Gastrocnemius medialis (tissue), 4 donors: ENCODE measurements around the gene ITGB2. TPM values are rescaled to one million over a fixed set of nuclear protein-coding genes. Genes with fewer than 3 reads are reported as not detected.

Experiments used
- ATAC-seq, 2 donors: fragments of 150-250 bp; one replicate each; pipeline ENCODE4 v1.9.1; 2016
- DNase-seq, 2 donors: peaks; one replicate each; pipeline ENCODE4 v3.0.0-alpha.2; 2019
- H3K27ac ChIP-seq, 4 donors: fragments of 200-600 bp; sonication (generic); 1 replicate in 1 of 4; 2 replicates in 3 of 4; pipeline ENCODE4 v1.5.1; 2016 to 2018; ENCODE audit warnings: mild to moderate bottlenecking in 2 of 4, moderate library complexity in 1 of 4
- H3K27me3 ChIP-seq, 3 donors: fragments of 200-600 bp; sonication (generic) in 2 of 3; 1 replicate in 1 of 3; 2 replicates in 2 of 3; pipeline versions ENCODE4 v1.5.1 to v1.6.0; 2016 to 2019; ENCODE audit warnings: mild to moderate bottlenecking in 1 of 3, moderate library complexity in 1 of 3
- H3K36me3 ChIP-seq, 2 donors: fragments of 200-600 bp; sonication (generic) in 1 of 2; one replicate each; pipeline ENCODE4 v1.5.1; 2017 to 2018
- H3K4me1 ChIP-seq, 2 donors: fragments of 200-600 bp; sonication (generic) in 1 of 2; one replicate each; pipeline ENCODE4 v1.5.1; 2016 to 2017; ENCODE audit warnings: mild to moderate bottlenecking in 2 of 2
- H3K4me3 ChIP-seq, 4 donors: fragments of 200-600 bp; sonication (generic) in 3 of 4; 1 replicate in 1 of 4; 2 replicates in 3 of 4; pipeline ENCODE4 v1.5.1; 2016 to 2019; ENCODE audit warnings: mild to moderate bottlenecking in 2 of 4
- H3K9me3 ChIP-seq, 3 donors: fragments of 200-600 bp; sonication (generic) in 2 of 3; 1 replicate in 1 of 3; 2 replicates in 2 of 3; pipeline ENCODE4 v1.5.1; 2016 to 2019
- CTCF ChIP-seq, 5 experiments: fragments of 450-650 bp in 3 of 5; fragments of 200-600 bp in 2 of 5; sonication (generic) in 2 of 5; IDR thresholded peaks in 4 of 5; conservative IDR thresholded peaks in 1 of 5; 1 replicate in 4 of 5; 2 replicates in 1 of 5; pipeline ENCODE4 v1.5.1; 2016 to 2019; ENCODE audit warnings: antibody characterized with exemption in 5 of 5, mild to moderate bottlenecking in 3 of 5, moderate library complexity in 3 of 5
- POLR2A ChIP-seq, 2 donors: fragments of 450-650 bp; IDR thresholded peaks; one replicate each; pipeline ENCODE4 v1.6.1; 2017; ENCODE audit warnings: antibody characterized with exemption in 2 of 2, mild to moderate bottlenecking in 2 of 2, moderate library complexity in 2 of 2
- in situ Hi-C, 4 donors: fragments of 200-750 bp; cut with MboI; loops; one replicate each; pipeline versions ENCODE4 v1.15.0 to v1.8.0; 2017; ENCODE audit warnings: low sequenced_read_pairs in 4 of 4
- intact Hi-C: fragments of 100-400 bp; cut with DNase I; formaldehyde crosslinking; loops from one replicate; pipeline ENCODE4 v1.15.1; 2023; ENCODE audit warnings: low total_unique reads
- total RNA-seq, 4 donors: library from RNA; depleted of rRNA; stranded (reverse); fragments of >200 nt; gene quantifications; one replicate each; pipeline versions ENCODE4 v1.1.0 to v1.2.3, GENCODE V29; 2016

Gene ITGB2
- total RNA-seq, 4 donors from 2014 or later: 10.9 to 41.7 (median 27.4) TPM

- intact Hi-C loops: no loop called here
- no peaks in the 10 kb centered on the region for H3K27me3 ChIP-seq
- no peak overlapping the region for H3K27ac ChIP-seq
- H3K4me3 ChIP-seq: no peak overlapping the region
- H3K36me3 ChIP-seq: peaks cover 0 to 7% of the 10 kb centered on the region in 2 donors
- ATAC-seq (no peak), DNase-seq (no peak)
- in situ Hi-C loops: loop anchor here in 1 of 4 donors (10.0 kb wide), 1 partner anchor 88 kb away; no protein-coding TSS in a partner anchor
- no peaks in the 10 kb centered on the region for H3K9me3 ChIP-seq
- H3K4me1 ChIP-seq: peaks cover 42 to 55% of the 10 kb centered on the region in 2 donors
- TF ChIP-seq CTCF (IDR thresholded peaks at IDR 0.05 in 4 of 5, conservative IDR thresholded peaks at IDR 0.05 in 1 of 5) (no peak), POLR2A (IDR thresholded peaks at IDR 0.05) (no peak)
Observed at GRCh38 chr21:44957047-44957831, 36.5 kb upstream of the ITGB2 start.

- ATAC-seq (no peak), DNase-seq (no peak)
- in situ Hi-C loops: loop anchor here in 1 of 4 donors (10.0 kb wide), 1 partner anchor 88 kb away; no protein-coding TSS in a partner anchor
- Histone ChIP-seq H3K27ac (no peak overlapping the region), H3K4me3 (no peak overlapping the region), H3K36me3 (peaks cover 0 to 7% of the 10 kb centered on the region in 2 donors), H3K9me3 (no peaks in the 10 kb centered on the region), H3K27me3 (no peaks in the 10 kb centered on the region), H3K4me1 (peaks cover 44 to 58% of the 10 kb centered on the region in 2 donors)
- intact Hi-C loops: no loop called here
- TF ChIP-seq POLR2A (IDR thresholded peaks at IDR 0.05) (no peak), CTCF (IDR thresholded peaks at IDR 0.05 in 4 of 5, conservative IDR thresholded peaks at IDR 0.05 in 1 of 5) (no peak)
Observed at GRCh38 chr21:44956356-44957046, 35.8 kb upstream of the ITGB2 start.

- no peak overlapping the region for H3K27ac ChIP-seq
- H3K4me1 ChIP-seq: peaks cover 44 to 58% of the 10 kb centered on the region in 2 donors
- H3K27me3 ChIP-seq: no peaks in the 10 kb centered on the region
- H3K9me3 ChIP-seq: no peaks in the 10 kb centered on the region
- DNase-seq (no peak), ATAC-seq (no peak)
- TF ChIP-seq POLR2A (IDR thresholded peaks at IDR 0.05): no peak
- TF ChIP-seq CTCF (IDR thresholded peaks at IDR 0.05 in 4 of 5, conservative IDR thresholded peaks at IDR 0.05 in 1 of 5): no peak
- intact Hi-C loops: no loop called here
- in situ Hi-C loops: loop anchor here in 1 of 4 donors (10.0 kb wide), 1 partner anchor 89 kb away; no protein-coding TSS in a partner anchor
- peaks cover 0 to 5% of the 10 kb centered on the region in 2 donors for H3K36me3 ChIP-seq
- no peak overlapping the region for H3K4me3 ChIP-seq
Observed at GRCh38 chr21:44955798-44956175, 35.1 kb upstream of the ITGB2 start.

GRCh38 chr21:44955141-44955797, 34.6 kb upstream of the ITGB2 start:
- Histone ChIP-seq H3K27ac (peak overlapping the region in 1 of 4 donors; percentile 96), H3K36me3 (no peaks in the 10 kb centered on the region), H3K4me1 (peaks cover 46 to 58% of the 10 kb centered on the region in 2 donors), H3K4me3 (no peak overlapping the region), H3K27me3 (no peaks in the 10 kb centered on the region), H3K9me3 (no peaks in the 10 kb centered on the region)
- in situ Hi-C loops (loop anchor here in 1 of 4 donors (10.0 kb wide), 1 partner anchor 90 kb away; no protein-coding TSS in a partner anchor), intact Hi-C loops (no loop called here)
- ATAC-seq (no peak), DNase-seq (no peak)
- TF ChIP-seq CTCF (IDR thresholded peaks at IDR 0.05 in 4 of 5, conservative IDR thresholded peaks at IDR 0.05 in 1 of 5): no peak
- no peak for TF ChIP-seq POLR2A (IDR thresholded peaks at IDR 0.05)
